HuH-7.5 (cell line): ENCODE measurements around the gene CHRM1.

Experiments
- DNase-seq: peaks from one replicate; pipeline ENCODE4 v3.0.0; 2011; ENCODE audit warnings: low spot score

The CHRM1 gene

GRCh38 chr11:62925745-62926679 is 4.8 kb upstream of the CHRM1 start:
- no peak for DNase-seq

GRCh38 chr11:62925308-62925707 is 4.1 kb upstream of the CHRM1 start:
- DNase-seq = no peak

GRCh38 chr11:62923601-62924411 is 2.6 kb upstream of the CHRM1 start:
- DNase-seq = no peak

DNA sequence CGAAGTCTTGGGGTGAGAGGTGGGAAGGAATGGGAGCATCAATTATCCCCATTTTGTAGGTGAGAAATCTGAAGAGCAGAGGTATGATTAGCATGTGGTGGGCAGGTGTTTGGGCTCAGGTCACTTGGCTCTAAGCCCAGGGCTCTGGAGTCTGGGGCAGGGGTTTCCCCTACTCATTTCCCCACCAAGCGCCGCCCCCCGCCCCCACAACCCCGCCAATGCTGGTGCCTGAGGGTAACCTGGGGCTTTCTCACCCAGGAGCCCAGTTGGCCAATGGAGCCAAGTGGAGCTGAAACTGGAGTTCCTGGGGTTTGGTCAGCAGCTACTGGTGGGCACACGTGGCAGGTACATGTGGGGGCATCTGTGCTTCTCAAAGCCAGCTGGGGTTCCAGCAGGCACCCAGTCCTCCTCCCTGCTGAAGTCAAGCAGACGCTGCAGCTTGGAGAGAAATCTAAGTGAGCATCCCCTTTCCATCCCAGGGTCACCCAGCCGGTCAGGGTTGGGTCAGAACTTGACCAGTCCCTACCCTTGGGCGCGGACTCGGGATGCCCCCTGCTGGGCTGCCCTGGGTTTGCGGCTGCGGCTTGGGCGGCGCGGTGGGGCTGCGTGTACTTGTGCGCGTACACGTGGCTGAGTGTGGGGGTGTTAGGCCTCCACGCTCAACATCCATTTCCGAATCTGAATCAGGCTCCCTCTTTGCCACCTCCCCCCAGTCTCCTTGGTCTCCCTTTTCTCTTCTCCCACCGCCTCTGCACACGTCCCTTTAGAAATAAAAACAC is 1.7 kb upstream of the CHRM1 start:
- DNase-seq = no peak

DNA sequence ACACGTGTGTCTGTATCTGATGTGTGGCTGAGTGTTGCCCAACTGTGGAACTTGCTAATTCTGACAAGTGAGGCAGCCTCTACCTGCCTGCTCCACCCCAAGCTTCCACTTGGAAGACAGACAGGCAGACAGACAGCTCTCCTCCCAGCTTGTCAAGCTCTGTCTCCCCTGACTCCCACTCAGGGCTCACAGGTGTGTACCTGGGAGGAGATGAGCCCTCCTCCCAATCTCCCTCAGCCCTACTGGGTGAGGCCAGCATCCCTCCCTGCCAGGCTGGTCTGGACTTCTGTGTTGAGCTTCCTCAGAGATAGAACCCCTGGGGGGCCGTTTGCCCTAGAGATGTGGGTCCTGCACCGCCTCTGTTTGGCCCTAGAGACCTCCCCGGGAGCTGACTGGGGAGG is 1.0 kb upstream of the CHRM1 start:
- DNase-seq = no peak

- DNase-seq = no peak
Measured at GRCh38 chr11:62921573-62922188, 518 bp upstream of the CHRM1 start.

GRCh38 chr11:62919898-62920640 is 1.1 kb downstream of the CHRM1 start:
- no peak for DNase-seq

DNA sequence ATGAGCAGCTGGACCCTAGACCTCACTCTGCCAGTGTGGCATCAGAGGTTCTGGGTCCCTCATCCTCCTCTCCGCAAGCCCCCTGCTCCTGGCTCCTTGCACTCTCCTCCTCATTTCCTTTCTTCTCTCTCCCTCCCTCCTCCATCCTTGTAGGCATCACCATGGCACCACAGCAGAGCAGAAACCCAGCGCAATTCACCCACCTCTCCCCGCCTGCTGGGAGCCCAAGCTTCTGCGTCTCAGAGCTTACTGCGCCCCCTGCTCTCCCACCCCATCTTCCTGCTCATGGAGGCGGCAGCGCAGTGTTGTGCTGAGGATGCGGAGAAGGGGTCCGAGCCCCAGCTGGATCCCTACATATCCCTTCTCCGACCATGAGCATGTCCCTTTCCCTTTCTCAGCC is 1.7 kb downstream of the CHRM1 start:
- no peak for DNase-seq

GRCh38 chr11:62918531-62918930 is 2.6 kb downstream of the CHRM1 start:
- no peak for DNase-seq

DNA sequence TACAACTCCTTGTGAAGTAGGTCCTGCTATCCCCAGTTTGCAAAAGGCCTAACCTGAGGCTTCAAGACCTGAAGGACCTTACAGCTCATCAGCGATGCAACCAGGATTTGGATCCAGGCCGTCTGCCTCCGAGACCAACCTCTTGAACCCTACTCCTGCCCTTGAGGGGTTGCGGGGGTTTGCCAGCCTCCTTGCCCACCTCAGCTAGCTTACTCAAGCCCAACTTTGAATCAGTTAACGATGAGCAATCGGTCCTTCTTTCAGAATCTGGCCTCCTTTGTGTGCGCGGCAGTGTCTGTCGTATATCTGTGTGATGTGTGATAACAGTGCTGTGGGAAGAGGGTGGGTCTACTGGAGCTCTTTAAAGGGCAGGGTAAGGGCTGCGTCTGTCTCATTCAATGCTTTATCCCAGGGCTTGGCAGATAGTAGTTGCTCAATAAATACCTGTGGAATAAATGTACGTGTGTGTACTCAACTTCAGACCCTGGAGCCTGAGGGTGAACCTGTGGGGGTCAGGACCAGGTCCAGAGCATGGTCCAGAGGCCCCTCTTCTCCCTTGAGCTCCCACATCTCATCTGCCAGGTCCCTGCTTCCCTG is 3.2 kb downstream of the CHRM1 start:
- no peak for DNase-seq

DNA sequence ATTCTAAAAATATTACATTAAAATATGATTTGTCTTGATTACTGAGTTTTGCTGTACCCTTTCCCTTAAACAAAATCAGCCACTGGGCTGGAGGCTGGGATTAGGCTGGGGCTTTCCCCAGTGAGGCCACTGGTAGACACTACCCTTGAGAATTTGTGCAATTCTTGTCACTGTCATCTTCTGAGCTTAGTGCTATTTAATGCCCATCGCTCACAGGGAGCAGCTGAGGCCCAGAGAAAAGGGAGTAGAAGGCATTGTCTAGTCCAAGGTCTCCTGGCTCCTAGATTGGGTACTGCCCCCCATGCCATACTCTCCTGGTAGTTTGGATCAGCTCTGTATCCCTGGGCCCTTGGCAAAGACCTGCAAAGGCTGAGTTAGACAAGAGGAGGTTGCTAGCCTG is 6.7 kb downstream of the CHRM1 start:
- DNase-seq = no peak

GRCh38 chr11:62912268-62912667 is 8.9 kb downstream of the CHRM1 start:
- DNase-seq = no peak

GRCh38 chr11:62911137-62912130 is 9.7 kb downstream of the CHRM1 start:
- no peak for DNase-seq

GRCh38 chr11:62910141-62910882 is 10.9 kb downstream of the CHRM1 start:
- no peak for DNase-seq

GRCh38 chr11:62909107-62909894 is 11.9 kb downstream of the CHRM1 start:
- peak; percentile 81 for DNase-seq

GRCh38 chr11:62908468-62909072 is 12.6 kb downstream of the CHRM1 start:
- no peak for DNase-seq

DNA sequence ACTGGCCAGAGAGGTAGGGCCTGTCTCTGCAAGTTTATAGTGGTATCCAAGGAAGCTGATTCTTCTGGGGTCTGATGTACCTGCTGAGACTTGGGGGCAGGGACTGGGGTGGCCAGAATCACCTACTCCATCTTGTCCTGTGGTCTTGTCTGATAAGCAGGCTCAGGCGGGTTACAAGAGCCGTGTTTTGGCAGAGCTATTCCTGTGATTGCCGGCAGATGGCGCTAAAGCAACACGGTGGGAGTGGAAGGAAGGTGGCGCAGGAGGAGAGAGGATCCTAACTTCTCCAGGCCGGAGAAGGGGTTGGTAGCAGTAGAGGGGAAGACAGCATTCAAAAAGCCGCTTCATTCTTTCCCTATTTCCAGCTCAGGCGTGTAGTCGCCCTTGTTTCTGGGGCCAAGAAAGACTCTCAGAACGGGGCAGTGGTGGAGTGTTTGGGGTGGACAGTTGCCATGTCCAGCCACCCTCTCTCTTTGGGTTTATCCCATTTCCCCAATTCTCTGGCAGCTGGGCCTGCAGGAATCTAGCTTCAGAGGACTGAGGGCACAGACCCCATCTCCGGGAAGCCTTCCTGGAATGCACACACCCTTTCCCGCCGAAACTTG is 15.1 kb downstream of the CHRM1 start:
- DNase-seq = peak; percentile 87
